Esophagus squamous epithelium (tissue), 4 donors: Measurements from ENCODE around the gene METTL9.
"Not testable (repeated sequence)": the region's sequence is repeated elsewhere in the genome, so short reads cannot be mapped to it uniquely, and the experiment has no call there.

Source experiments
- POLR2A ChIP-seq, 4 donors: fragments of 450-650 bp; IDR thresholded peaks; one replicate each; pipeline ENCODE4 v1.6.1; 2017; ENCODE audit warnings: antibody characterized with exemption in 4 of 4, mild to moderate bottlenecking in 4 of 4, moderate library complexity in 3 of 4
- TF ChIP-seq, protein P1 (sequence below), 6 experiments: fragments of 450-650 bp in 4 of 6; fragments of 200-600 bp in 2 of 6; sonication (generic) in 2 of 6; IDR thresholded peaks; one replicate each; pipeline ENCODE4 v1.5.1; 2016 to 2019; ENCODE audit warnings: antibody characterized with exemption in 6 of 6, mild to moderate bottlenecking in 4 of 6, moderate library complexity in 4 of 6

DNA sequence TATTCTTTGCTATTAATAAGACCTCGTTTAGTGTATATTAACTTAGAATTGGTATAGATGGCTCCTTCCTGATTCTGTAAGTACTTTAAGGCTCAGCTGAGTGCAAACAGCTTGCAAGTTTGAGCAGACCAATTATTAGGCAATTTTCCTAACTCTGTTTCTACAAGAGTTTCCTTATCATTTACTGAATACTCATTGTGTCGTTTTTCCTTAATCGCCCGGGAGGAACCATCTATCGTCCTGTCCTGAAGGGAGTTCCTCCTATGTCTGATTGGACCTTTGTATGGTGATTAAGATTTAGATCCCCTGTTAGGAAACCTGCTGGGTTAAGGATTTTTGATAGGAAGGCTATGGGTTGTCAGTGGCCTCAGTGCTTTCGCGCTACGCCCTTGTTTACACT is 32.0 kb downstream of the METTL9 start:
- TF ChIP-seq POLR2A (IDR thresholded peaks at IDR 0.05), result not testable (repeated sequence)
- TF ChIP-seq, protein P1, sequence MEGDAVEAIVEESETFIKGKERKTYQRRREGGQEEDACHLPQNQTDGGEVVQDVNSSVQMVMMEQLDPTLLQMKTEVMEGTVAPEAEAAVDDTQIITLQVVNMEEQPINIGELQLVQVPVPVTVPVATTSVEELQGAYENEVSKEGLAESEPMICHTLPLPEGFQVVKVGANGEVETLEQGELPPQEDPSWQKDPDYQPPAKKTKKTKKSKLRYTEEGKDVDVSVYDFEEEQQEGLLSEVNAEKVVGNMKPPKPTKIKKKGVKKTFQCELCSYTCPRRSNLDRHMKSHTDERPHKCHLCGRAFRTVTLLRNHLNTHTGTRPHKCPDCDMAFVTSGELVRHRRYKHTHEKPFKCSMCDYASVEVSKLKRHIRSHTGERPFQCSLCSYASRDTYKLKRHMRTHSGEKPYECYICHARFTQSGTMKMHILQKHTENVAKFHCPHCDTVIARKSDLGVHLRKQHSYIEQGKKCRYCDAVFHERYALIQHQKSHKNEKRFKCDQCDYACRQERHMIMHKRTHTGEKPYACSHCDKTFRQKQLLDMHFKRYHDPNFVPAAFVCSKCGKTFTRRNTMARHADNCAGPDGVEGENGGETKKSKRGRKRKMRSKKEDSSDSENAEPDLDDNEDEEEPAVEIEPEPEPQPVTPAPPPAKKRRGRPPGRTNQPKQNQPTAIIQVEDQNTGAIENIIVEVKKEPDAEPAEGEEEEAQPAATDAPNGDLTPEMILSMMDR (IDR thresholded peaks at IDR 0.05), result not testable (repeated sequence)
